IPS DF 4.7 (cell line): Measurements from ENCODE around the gene SLC4A4.

Source experiments
- DNase-seq: peaks from one replicate; pipeline ENCODE4 v3.0.0-alpha.2; 2013; ENCODE audit warnings: low spot score; ENCODE audit errors: extremely low read depth

The SLC4A4 gene

GRCh38 chr4:71592793-71593192, 254.0 kb downstream of the SLC4A4 start:
- no peak for DNase-seq

GRCh38 chr4:71593311-71593710, 254.5 kb downstream of the SLC4A4 start:
- DNase-seq: peak; percentile 87

- DNase-seq: no peak
Observed at GRCh38 chr4:71595576-71596108, 256.8 kb downstream of the SLC4A4 start.

DNA sequence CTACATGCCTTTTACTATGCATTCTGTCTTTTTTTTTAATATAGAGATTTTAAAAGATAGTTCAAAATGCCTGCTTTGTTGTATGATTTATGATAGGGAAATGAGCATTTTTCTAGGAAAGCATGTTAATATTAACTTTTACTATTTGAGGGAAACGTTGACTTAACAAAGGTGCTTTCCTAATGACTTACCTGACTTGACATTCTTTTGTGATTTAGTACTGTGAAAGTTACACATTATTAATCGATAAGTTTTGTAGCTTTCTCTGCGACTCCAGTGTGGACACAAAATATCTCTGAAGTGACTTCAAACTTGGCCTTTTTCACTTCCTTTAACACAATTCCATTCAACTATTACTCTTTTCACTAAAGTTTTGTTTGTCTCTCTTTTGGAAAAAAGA, 260.8 kb downstream of the SLC4A4 start:
- no peak for DNase-seq

DNA sequence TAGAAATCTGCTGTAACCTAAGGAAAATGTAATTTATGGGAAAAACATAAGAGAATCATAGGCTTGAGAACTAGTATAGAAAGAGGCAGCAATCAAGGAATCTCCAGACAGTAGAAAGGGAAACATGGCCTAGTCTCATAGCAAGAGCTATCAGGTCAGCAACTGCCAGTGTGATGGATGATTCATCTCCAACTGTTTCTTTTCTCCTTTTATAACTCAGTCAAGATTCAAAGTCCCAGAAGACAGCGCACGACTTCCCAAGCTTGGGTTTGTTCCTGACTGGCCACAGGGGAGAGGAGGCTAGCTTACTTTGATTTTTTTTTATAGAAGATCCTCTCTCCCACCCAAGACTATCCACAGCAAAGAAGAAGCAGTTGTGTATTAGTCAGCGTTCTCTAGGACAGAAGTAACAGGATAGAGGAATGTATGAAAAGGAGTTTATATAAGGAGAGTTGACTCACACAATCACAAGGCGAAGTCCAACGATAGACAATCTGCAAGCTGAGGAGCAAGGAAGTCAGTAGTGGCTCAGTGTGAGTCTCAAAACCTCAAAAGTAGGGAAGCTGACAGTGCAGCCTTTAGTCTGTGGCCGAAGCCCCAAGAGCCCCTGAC, 263.6 kb downstream of the SLC4A4 start:
- no peak for DNase-seq

- no peak for DNase-seq
Observed at GRCh38 chr4:71604785-71605184, 266.0 kb downstream of the SLC4A4 start.

GRCh38 chr4:71607109-71607508, 268.3 kb downstream of the SLC4A4 start:
- no peak for DNase-seq

DNA sequence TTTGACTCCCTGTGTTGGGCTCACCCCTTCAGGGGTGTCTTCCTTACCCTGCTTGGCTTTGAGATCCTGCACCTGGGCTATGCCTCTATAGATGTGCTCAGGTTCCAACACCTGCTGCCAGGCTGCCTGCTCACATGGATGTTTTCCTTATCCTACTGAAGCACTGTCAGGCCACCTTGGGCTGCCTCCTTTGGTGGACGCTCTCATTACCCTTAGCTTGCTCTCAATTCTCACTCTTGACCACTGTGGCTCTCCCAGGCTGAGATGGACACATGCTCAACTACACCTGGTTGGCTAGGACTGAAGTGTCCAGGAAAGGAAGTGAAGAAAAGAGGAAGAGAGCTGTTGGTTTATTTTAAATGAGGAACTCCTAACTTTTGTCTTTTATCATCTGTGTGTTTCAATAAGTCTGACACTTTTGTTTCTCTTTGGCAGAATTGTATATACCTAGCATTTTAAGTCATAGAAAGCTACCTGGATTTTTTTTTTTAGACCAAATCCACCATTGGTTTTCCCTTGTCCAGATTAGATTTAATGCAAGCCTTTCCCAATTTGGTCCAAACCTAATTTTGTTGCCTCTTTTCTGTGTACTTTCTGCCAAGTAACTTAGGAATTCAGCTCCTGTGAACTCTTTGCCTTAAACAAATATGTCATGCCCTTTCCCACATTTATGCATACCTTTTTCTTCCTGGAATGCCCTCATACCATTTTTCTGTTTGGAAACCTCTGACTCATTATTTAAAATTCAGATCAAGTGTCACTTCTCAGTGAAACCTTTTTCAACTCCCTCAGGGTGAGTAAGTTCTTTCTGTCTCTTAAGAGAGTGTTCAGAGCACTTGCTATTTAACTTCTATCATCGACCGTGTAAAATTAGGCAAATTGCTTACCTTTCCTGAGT, 269.2 kb downstream of the SLC4A4 start:
- no peak for DNase-seq

- no peak for DNase-seq
Observed at GRCh38 chr4:71608678-71609071, 269.9 kb downstream of the SLC4A4 start.

DNA sequence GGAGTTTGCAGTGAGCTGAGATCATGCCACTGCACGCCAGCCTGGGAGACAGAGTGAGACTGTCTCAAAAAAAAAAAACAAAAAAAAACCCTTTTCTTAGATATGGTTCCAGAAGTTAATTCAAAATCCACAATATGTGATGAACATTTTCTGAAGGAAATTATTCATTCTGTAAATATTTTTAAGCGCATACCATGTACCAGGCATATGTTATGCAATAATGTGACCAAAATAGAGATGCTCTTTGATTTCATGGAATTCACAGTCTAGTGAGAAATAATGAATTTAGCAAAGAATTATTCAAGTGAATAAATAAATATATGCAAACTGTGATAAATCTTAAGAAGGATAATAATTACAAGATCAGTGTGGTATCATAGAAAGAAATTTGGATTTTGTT, 270.3 kb downstream of the SLC4A4 start:
- no peak for DNase-seq

DNA sequence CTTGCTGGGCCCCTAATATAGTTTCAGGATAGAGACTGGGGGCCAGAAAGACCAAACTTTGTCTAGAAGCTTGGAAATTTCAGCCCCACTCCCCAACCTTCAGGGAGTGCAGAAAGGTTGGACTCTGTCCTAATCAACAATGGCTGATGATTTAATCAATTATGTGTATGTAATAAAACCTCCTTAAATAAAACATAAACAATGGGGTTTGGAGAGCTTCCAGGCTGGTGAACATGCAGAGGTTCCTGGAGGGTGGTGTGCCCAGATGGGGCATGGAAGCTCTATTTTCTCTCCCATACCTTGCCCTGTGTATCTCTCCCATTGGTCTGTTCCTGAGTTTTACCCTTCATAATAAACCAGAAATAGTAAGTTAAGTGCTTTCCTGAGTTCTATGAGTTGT, 270.8 kb downstream of the SLC4A4 start:
- DNase-seq: no peak

DNA sequence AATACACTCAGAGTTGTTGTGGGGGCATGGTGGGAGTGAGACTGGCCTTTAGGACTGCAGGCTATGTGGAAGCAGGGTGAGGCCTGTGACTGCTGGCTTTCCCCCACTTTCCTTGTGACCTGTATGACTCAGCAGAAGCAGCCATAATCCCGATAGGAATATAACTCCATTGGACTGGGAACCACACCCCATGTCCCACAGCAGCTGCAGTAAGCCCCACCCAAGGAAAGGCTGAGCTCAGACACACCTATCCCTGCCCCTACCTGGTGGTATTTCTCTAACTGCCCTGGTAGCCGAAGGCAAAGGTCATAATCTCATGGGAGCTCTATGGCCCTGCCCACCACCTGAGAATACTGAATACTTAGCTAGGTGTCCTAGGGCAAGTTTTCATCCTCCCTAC, 275.8 kb downstream of the SLC4A4 start:
- DNase-seq: no peak

GRCh38 chr4:71616168-71616811, 277.5 kb downstream of the SLC4A4 start:
- no peak for DNase-seq
